AG08395 (cell line): ENCODE results near the gene KRT6C.
A peak's percentile ranks its signal among the peaks of the same experiment; 100 is the strongest.
"Not testable (repeated sequence)": the region's sequence is repeated elsewhere in the genome, so short reads cannot be mapped to it uniquely, and the experiment has no call there.

ENCODE experiments used
- DNase-seq: peaks from one replicate; pipeline ENCODE4 v3.0.0; 2012; ENCODE audit warnings: mixed read lengths, low spot score

KRT6C gene

GRCh38 chr12:52499806-52500560 lies 26.4 kb upstream of the KRT6C start:
- no peak for DNase-seq

- no peak for DNase-seq
These were observed 25.3 kb upstream of the KRT6C start for GRCh38 chr12:52498946-52499345.

- no peak for DNase-seq
These were observed 24.4 kb upstream of the KRT6C start for GRCh38 chr12:52497975-52498374.

GRCh38 chr12:52496590-52497071 lies 23.0 kb upstream of the KRT6C start:
- peak; percentile 84 for DNase-seq

- no peak for DNase-seq
These were observed 22.4 kb upstream of the KRT6C start for GRCh38 chr12:52496054-52496453.

- DNase-seq: no peak
These were observed 21.8 kb upstream of the KRT6C start for GRCh38 chr12:52495389-52495788.

GRCh38 chr12:52494518-52494917 lies 20.9 kb upstream of the KRT6C start:
- peak; percentile 62 for DNase-seq

GRCh38 chr12:52494100-52494499 lies 20.5 kb upstream of the KRT6C start:
- no peak for DNase-seq

- DNase-seq: no peak
These were observed 19.6 kb upstream of the KRT6C start, which contains the start of gene KRT6A for GRCh38 chr12:52493172-52493571. Gene KRT6A (minus strand): TSS chr12:52493257. CDS start chr12:52493188, 69 bp downstream.

GRCh38 chr12:52492405-52492804 lies 18.8 kb upstream of the KRT6C start:
- not testable (repeated sequence) for DNase-seq

GRCh38 chr12:52491495-52491894 lies 17.9 kb upstream of the KRT6C start:
- DNase-seq: not testable (repeated sequence)

GRCh38 chr12:52488736-52489135 lies 15.1 kb upstream of the KRT6C start:
- no peak for DNase-seq

- not testable (repeated sequence) for DNase-seq
These were observed 14.3 kb upstream of the KRT6C start for GRCh38 chr12:52487744-52488443.

GRCh38 chr12:52487211-52487610 lies 13.6 kb upstream of the KRT6C start:
- no peak for DNase-seq

GRCh38 chr12:52486166-52487105 lies 12.8 kb upstream of the KRT6C start:
- no peak for DNase-seq

- DNase-seq: no peak
These were observed 6.5 kb upstream of the KRT6C start for GRCh38 chr12:52480073-52480472.

GRCh38 chr12:52477651-52478050 lies 4.0 kb upstream of the KRT6C start:
- DNase-seq: no peak

GRCh38 chr12:52474212-52474611 lies 607 bp upstream of the KRT6C start:
- no peak for DNase-seq

- DNase-seq: no peak
These were observed 3.8 kb downstream of the KRT6C start for GRCh38 chr12:52469853-52470252.

GRCh38 chr12:52464897-52465296 lies 8.7 kb downstream of the KRT6C start:
- DNase-seq: no peak

- DNase-seq: no peak
These were observed 11.9 kb downstream of the KRT6C start for GRCh38 chr12:52461693-52462092.

- DNase-seq: no peak
These were observed 14.7 kb downstream of the KRT6C start for GRCh38 chr12:52458861-52459260.
